HepG2 (cell line): ENCODE results near the gene RAP1A. TPM values are rescaled to one million over a fixed set of nuclear protein-coding genes. Genes with fewer than 3 reads are reported as not detected.
A peak's percentile ranks its signal among the peaks of the same experiment; 100 is the strongest.

Source experiments
- ATAC-seq: fragments of 200-7000 bp; cut with Tn5 transposase; 3 replicates; pipeline ENCODE4 v1.9.1; 2020; ENCODE audit warnings: mild to moderate bottlenecking, moderate library complexity
- BruUV-seq: library from RNA; stranded (reverse); fragments of 400-500 nt; replicated peaks from 2 replicates; lab custom pipeline; 2021; lab: Mats Ljungman, UMichigan
- CTCF ChIA-PET: fragments of 300-600 bp; formaldehyde crosslinking; extraction: SDS; loops from one replicate; lab custom pipeline; 2021; ENCODE audit warnings: low total read pairs, inconsistent platforms, low intra/inter-chr PET ratio; lab: Yijun Ruan, JAX
- POLR2A ChIA-PET: fragments of 350-600 bp; sonication (Branson Sonifier 250); formaldehyde crosslinking; loops from one replicate; lab custom pipeline; 2020; ENCODE audit warnings: antibody characterized with exemption, inconsistent platforms; lab: Yijun Ruan, JAX
- DNase-seq: peaks from one replicate; pipeline ENCODE4 v3.0.0-alpha.2; 2015; ENCODE audit warnings: low spot score
- FAIRE-seq: peaks from 3 replicates; lab custom pipeline; 2011; peaks lifted over from hg19 to GRCh38; lab: Jason Lieb, UNC
- H2AFZ ChIP-seq: one replicate; pipeline ENCODE4 v1.6.1; 2011; ENCODE audit warnings: low read length, inconsistent platforms
- H3K27ac ChIP-seq: fragments of 300-600 bp; 3 replicates; pipeline ENCODE4 v1.8.0; 2011; ENCODE audit warnings: mixed run types, mild to moderate bottlenecking, mixed read lengths, low read length, inconsistent platforms; ENCODE audit not compliant: insufficient read depth; ENCODE audit errors: extremely low read length
- H3K27me3 ChIP-seq, 2 experiments: fragments of 200-600 bp in 1 of 2; 2 replicates in 1 of 2; 3 replicates in 1 of 2; pipeline versions ENCODE4 v1.6.0 to v1.8.0; 2011; ENCODE audit warnings: low read length in 2 of 2, mild to moderate bottlenecking in 2 of 2, moderate library complexity in 2 of 2, inconsistent platforms in 1 of 2; ENCODE audit not compliant: insufficient read depth in 2 of 2, control insufficient read depth in 1 of 2
- H3K36me3 ChIP-seq, 2 experiments: fragments of 200-600 bp in 1 of 2; replicated peaks in 1 of 2; 2 replicates in 1 of 2; 3 replicates in 1 of 2; pipeline versions ENCODE4 v1.5.1 to v1.8.0; 2011; ENCODE audit warnings: low read length in 2 of 2, inconsistent platforms in 1 of 2; ENCODE audit not compliant: insufficient read depth in 2 of 2, control insufficient read depth in 1 of 2
- H3K4me1 ChIP-seq: 2 replicates; pipeline ENCODE4 v1.5.1; 2012; ENCODE audit warnings: low read length, inconsistent platforms; ENCODE audit not compliant: insufficient read depth
- H3K4me2 ChIP-seq: 2 replicates; pipeline ENCODE4 v1.6.0; 2011; ENCODE audit warnings: low read depth, low read length, inconsistent platforms
- H3K4me3 ChIP-seq, 3 experiments: fragments of 200-600 bp in 1 of 3; sonication (generic), shearing (Covaris generic) in 1 of 3; replicated peaks in 1 of 3; 2 replicates each; pipeline ENCODE4 v1.5.1; 2011 to 2016; ENCODE audit warnings: low read length in 3 of 3, inconsistent platforms in 2 of 3, low read depth in 2 of 3, mild to moderate bottlenecking in 2 of 3, control low read depth in 1 of 3, mixed read lengths in 1 of 3; ENCODE audit not compliant: insufficient read depth in 1 of 3
- H3K79me2 ChIP-seq: one replicate; pipeline ENCODE4 v1.6.1; 2011; ENCODE audit warnings: low read length, inconsistent platforms; ENCODE audit not compliant: insufficient read depth
- H3K9ac ChIP-seq: 2 replicates; pipeline ENCODE4 v1.6.0; 2011; ENCODE audit warnings: mild to moderate bottlenecking, low read depth, low read length, inconsistent platforms; ENCODE audit not compliant: insufficient read depth
- H3K9me3 ChIP-seq: 2 replicates; pipeline ENCODE4 v1.5.1; 2012; ENCODE audit warnings: mild to moderate bottlenecking, low read length
- H4K20me1 ChIP-seq: 2 replicates; pipeline ENCODE4 v1.6.0; 2011; ENCODE audit warnings: inconsistent platforms, mild to moderate bottlenecking, low read length, moderate library complexity; ENCODE audit not compliant: insufficient read depth
- ELK4 ChIP-seq: sonication (generic); formaldehyde crosslinking; IDR thresholded peaks from 2 replicates; pipeline ENCODE4 v1.9.0; 2021; ENCODE audit warnings: missing genetic modification reagents, borderline replicate concordance
- TCF7 ChIP-seq: sonication (generic); IDR thresholded peaks from 2 replicates; pipeline ENCODE4 v1.6.1; 2016; ENCODE audit warnings: antibody characterized with exemption, low read depth
- TFE3 ChIP-seq: IDR thresholded peaks from 2 replicates; pipeline ENCODE4 v1.6.1; 2016
- THAP9 ChIP-seq: sonication (generic); formaldehyde crosslinking; IDR thresholded peaks from 2 replicates; pipeline ENCODE4; 2020; ENCODE audit warnings: missing genetic modification reagents, mild to moderate bottlenecking, borderline replicate concordance
- ZHX2 ChIP-seq, 2 experiments: sonication (generic) in 1 of 2; formaldehyde crosslinking in 1 of 2; IDR thresholded peaks; 2 replicates each; pipeline versions ENCODE4 v1.6.1 to v1.9.0; 2014 to 2022; ENCODE audit warnings: antibody characterized with exemption in 1 of 2, borderline replicate concordance in 1 of 2, inconsistent platforms in 1 of 2, low read depth in 1 of 2, missing genetic modification reagents in 1 of 2
- ZNF17 ChIP-seq: sonication (generic); formaldehyde crosslinking; IDR thresholded peaks from 2 replicates; pipeline ENCODE4 v1.5.0; 2020; ENCODE audit warnings: mild to moderate bottlenecking, missing genetic modification reagents
- ZNF326 ChIP-seq: sonication (generic); formaldehyde crosslinking; IDR thresholded peaks from 2 replicates; pipeline ENCODE4 v1.4.0; 2020; ENCODE audit warnings: missing genetic modification reagents, borderline replicate concordance
- ZNF549 ChIP-seq: sonication (generic); formaldehyde crosslinking; IDR thresholded peaks from 2 replicates; pipeline ENCODE4 v1.5.0; 2020; ENCODE audit warnings: missing genetic modification reagents
- WGBS: methylation state at CpG from one replicate; pipeline ENCODE4 v1.1.6; 2017; ENCODE audit warnings: low lambda C conversion rate; 5-methylcytosine and 5-hydroxymethylcytosine counted together
- in situ Hi-C: cut with HindIII; loops from 2 replicates; pipeline ENCODE4 v1.10.0; 2017; ENCODE audit warnings: low pct_unique_long_range_greater_than_20kb; ENCODE audit not compliant: extremely low pct_ligation_motif_present
- intact Hi-C: fragments of 100-400 bp; cut with micrococcal nuclease; formaldehyde crosslinking; loops from one replicate; pipeline ENCODE4 v1.10.0; 2022; ENCODE audit not compliant: unreplicated experiment
- polyA plus RNA-seq, 8 experiments: library from polyadenylated mRNA; depleted of rRNA in 3 of 8; stranded (reverse) in 7 of 8; unstranded in 1 of 8; fragments of >200 nt; fragmentation: Illumina TruSeq in 4 of 8; extraction: Trizol in 4 of 8; gene quantifications; 2 replicates each; pipeline versions ENCODE4 v1.2.1 to v1.2.3, GENCODE V29; 2011 to 2016; ENCODE audit warnings: low read depth in 4 of 8, missing spikeins in 1 of 8, mixed read lengths in 1 of 8; ENCODE audit not compliant: insufficient read depth in 1 of 8
- total RNA-seq, 5 experiments: library from RNA; depleted of rRNA; stranded (reverse); fragments of >200 nt; fragmentation: Illumina TruSeq; extraction: Trizol; gene quantifications; 2 replicates each; pipeline ENCODE4 v1.2.3, GENCODE V29; 2016; ENCODE audit warnings: low read depth in 1 of 5

RAP1A gene
- total and polyA plus RNA-seq, 2 of the 13 experiments (the other 11 are each of a cell fraction or from before 2014, with no cell fraction given): 19.0 to 20.7 TPM

- no peak for TF ChIP-seq TCF7
- TF ChIP-seq ZNF17 (CRISPR knock-in tag): no peak
Measured at GRCh38 chr1:111735858-111736544, 116.4 kb downstream of the RAP1A start (continued).

- Histone ChIP-seq H3K9ac (no peak overlapping the region), H3K9me3 (no peaks in the 10 kb centered on the region), H3K4me3 (no peak overlapping the region), H2AFZ (no peak overlapping the region), H3K4me2 (peak overlapping the region; percentile 5; the same call in 1 of the 2 replicates), H3K4me1 (peaks cover 86% of the 10 kb centered on the region), H3K27me3 (peaks cover 0 to 5% of the 10 kb centered on the region in 2 experiments; a peak in 1 of 5 replicates), H3K79me2 (peaks cover 18% of the 10 kb centered on the region), H3K36me3 (no peaks in the 10 kb centered on the region), H3K27ac (no peak overlapping the region), H4K20me1 (no peaks in the 10 kb centered on the region)
- no peak for FAIRE-seq
- no peak for ATAC-seq
- POLR2A ChIA-PET: interaction anchor here (3.8 kb wide), 1 partner anchor 19 kb away, joined by 22 read pairs; the partner anchor contains the start of gene DDX20
- in situ Hi-C loops (no loop called here), intact Hi-C loops (no loop called here)
- no TSS peak for BruUV-seq
- CTCF ChIA-PET: no interaction called here
- WGBS: 89% methylated on average over 2 of the region's 4 CpGs
- no peak for DNase-seq
- no peak for TF ChIP-seq ZNF326 (CRISPR knock-in tag)
- no peak for TF ChIP-seq THAP9
- TF ChIP-seq ELK4 (CRISPR knock-in tag): no peak
- no peak for TF ChIP-seq TFE3 (CRISPR knock-in tag)
- no peak for TF ChIP-seq ZHX2 (IDR thresholded peaks at IDR 0.05; ENCODE audit: low read depth)
- no peak for TF ChIP-seq ZHX2 (CRISPR knock-in tag; IDR thresholded peaks at IDR 0.05; ENCODE audit: borderline replicate concordance)
- no peak for TF ChIP-seq ZNF549 (CRISPR knock-in tag)
Measured at GRCh38 chr1:111736548-111737215, 117.1 kb downstream of the RAP1A start.
